ENCODE measurements around the gene SPG11. TPM values are rescaled to one million over a fixed set of nuclear protein-coding genes. Genes with fewer than 3 reads are reported as not detected.

SPG11 gene
- total RNA-seq, 1 experiment from 2014 or later: 38.3 TPM

DNA sequence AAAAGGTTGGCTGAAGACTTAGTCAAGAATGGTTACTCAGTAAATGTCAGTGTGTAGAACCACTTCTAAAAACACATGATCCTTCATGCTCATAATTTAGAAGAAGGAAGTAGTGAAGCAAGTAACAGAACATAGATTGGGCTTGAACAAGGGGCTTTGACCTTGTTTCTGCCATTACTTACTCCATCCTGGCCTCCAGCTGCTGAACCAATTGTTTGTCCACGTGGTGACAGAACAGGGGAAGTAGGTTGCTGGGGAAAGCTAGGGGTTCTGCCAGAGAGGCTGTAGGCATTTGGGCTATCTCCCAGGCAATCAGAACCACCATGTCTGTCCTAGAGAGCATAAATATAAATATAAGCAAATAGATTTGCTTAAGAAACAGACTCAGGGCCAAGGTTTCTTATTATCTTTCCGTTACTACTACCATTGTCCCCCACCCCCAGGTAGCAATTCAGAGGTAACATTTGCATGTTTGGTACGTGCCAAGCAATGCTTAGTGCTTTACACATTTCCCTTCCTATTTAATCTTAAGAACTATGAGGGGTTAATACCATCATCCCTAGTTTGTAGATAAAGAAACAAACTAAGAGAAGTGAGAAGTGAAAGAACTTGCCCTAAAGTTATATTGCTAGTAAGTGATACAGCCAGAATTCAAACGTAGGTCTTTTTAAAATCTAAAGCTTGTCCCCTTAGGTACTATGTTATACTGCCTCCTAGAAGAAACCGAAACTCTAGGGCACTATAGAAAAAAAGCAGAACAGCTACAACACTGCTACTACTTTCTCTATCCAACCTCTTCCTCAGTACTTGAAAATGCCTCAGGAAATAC is 3.0 kb upstream of the SPG11 start:
- H2AFZ ChIP-seq (ENCODE audit: low read length): no peak overlapping the region
- no peaks in the 10 kb centered on the region for H3K27me3 Mint-ChIP-seq (ENCODE audit: low read depth)

More for the DNA sequence above, 3.0 kb upstream of the SPG11 start:
- no peak overlapping the region for H3T11ph ChIP-seq (ENCODE audit: low read length)
- H4K91ac ChIP-seq (ENCODE audit: insufficient read length, low read depth, low read length): no peak overlapping the region
- no peaks in the 10 kb centered on the region for H3K79me2 ChIP-seq (ENCODE audit: insufficient read depth, low read length)
- no peak overlapping the region for H2BK12ac ChIP-seq (ENCODE audit: insufficient read length, low read depth, low read length)
- H3K27ac ChIP-seq (ENCODE audit: insufficient read length, low read depth, low read length): no peak overlapping the region
- no peak overlapping the region for H3K4ac ChIP-seq (ENCODE audit: low read depth, low read length)
- H4K8ac ChIP-seq (replicated peaks; ENCODE audit: insufficient read length, low read depth, low read length): no peak overlapping the region
- no peak overlapping the region for H4K5ac ChIP-seq (ENCODE audit: insufficient read length, low read depth, low read length)
- TF ChIP-seq, protein P1, sequence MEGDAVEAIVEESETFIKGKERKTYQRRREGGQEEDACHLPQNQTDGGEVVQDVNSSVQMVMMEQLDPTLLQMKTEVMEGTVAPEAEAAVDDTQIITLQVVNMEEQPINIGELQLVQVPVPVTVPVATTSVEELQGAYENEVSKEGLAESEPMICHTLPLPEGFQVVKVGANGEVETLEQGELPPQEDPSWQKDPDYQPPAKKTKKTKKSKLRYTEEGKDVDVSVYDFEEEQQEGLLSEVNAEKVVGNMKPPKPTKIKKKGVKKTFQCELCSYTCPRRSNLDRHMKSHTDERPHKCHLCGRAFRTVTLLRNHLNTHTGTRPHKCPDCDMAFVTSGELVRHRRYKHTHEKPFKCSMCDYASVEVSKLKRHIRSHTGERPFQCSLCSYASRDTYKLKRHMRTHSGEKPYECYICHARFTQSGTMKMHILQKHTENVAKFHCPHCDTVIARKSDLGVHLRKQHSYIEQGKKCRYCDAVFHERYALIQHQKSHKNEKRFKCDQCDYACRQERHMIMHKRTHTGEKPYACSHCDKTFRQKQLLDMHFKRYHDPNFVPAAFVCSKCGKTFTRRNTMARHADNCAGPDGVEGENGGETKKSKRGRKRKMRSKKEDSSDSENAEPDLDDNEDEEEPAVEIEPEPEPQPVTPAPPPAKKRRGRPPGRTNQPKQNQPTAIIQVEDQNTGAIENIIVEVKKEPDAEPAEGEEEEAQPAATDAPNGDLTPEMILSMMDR (conservative IDR thresholded peaks at IDR 0.05): no peak
- peaks cover 7% of the 10 kb centered on the region for H3K23me2 ChIP-seq (ENCODE audit: insufficient read length, low read depth, low read length, poor library complexity, severe bottlenecking)
- H2BK20ac ChIP-seq (ENCODE audit: low read depth, low read length, poor library complexity, severe bottlenecking): no peak overlapping the region
- no peak for DNase-seq
- Mint-ChIP-seq H3K4me1 (peaks cover 20 to 22% of the 10 kb centered on the region in 2 experiments), H3K27ac (no peak overlapping the region), H3K9me3 (no peaks in the 10 kb centered on the region; a peak in 1 of 5 replicates), H3K4me3 (no peak overlapping the region), H3K36me3 (ENCODE audit: insufficient read depth in 1 of 3, low read depth in 3 of 3) (no peaks in the 10 kb centered on the region)
- no peak overlapping the region for H3K23ac ChIP-seq (ENCODE audit: insufficient read length, low read depth, low read length)
- WGBS (ENCODE audit: extremely low coverage, insufficient read length, low lambda C conversion rate): no CpG with 5 or more reads among the region's 5 CpGs
- H3K14ac ChIP-seq (ENCODE audit: insufficient read depth, low read length): no peak overlapping the region
- no peaks in the 10 kb centered on the region for H3K27me3 ChIP-seq (ENCODE audit: insufficient read depth, low read length)
- no peaks in the 10 kb centered on the region for H3K9me3 ChIP-seq (ENCODE audit: control insufficient read depth, low read depth, low read length)
- no peak overlapping the region for H3K56ac ChIP-seq (ENCODE audit: insufficient read length, low read depth, low read length)
- H4K20me1 ChIP-seq (ENCODE audit: control insufficient read depth, insufficient read depth, insufficient read length): no peaks in the 10 kb centered on the region
- H3K4me1 ChIP-seq (ENCODE audit: insufficient read depth, low read length): no peaks in the 10 kb centered on the region
- H3K79me1 ChIP-seq (ENCODE audit: insufficient read depth, low read depth, low read length, poor library complexity, severe bottlenecking): peaks cover 6% of the 10 kb centered on the region
- no peak overlapping the region for H2BK5ac ChIP-seq (ENCODE audit: insufficient read length, low read length)
- H3K9ac ChIP-seq (ENCODE audit: extremely low read depth, insufficient read length, low read length): no peak overlapping the region
- H2BK120ac ChIP-seq (ENCODE audit: low read depth, low read length, poor library complexity, severe bottlenecking): no peak overlapping the region
- H3K18ac ChIP-seq (ENCODE audit: insufficient read length, low read depth, low read length): no peak overlapping the region
- no peak overlapping the region for H2BK15ac ChIP-seq (ENCODE audit: low read depth, low read length)
- no peak overlapping the region for H3K4me2 ChIP-seq (ENCODE audit: insufficient read depth, insufficient read length, low read length)
- H2AK5ac ChIP-seq (ENCODE audit: insufficient read length, low read length): no peak overlapping the region
